ENCODE data around the gene SAP30L.

DNA sequence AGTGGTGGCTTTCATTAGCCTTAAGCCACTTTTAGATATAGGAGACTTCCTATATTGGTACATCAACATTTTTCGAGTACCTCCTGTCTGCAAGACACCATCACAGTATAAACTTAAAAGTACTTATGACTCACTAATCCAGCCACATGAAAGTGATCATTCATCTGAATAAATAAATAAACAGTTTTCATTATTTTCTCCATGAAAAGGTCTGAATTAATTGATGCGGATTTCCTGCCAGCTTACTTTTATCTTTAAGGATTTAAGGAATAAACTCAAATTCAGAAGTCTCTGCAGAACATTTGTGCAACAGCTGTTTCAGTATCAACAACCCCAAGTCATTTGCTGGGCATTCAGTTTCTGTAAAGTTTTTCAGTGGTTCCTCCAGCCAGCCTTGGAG is 4.0 kb downstream of the SAP30L start:
- TF ChIP-seq, protein P1, sequence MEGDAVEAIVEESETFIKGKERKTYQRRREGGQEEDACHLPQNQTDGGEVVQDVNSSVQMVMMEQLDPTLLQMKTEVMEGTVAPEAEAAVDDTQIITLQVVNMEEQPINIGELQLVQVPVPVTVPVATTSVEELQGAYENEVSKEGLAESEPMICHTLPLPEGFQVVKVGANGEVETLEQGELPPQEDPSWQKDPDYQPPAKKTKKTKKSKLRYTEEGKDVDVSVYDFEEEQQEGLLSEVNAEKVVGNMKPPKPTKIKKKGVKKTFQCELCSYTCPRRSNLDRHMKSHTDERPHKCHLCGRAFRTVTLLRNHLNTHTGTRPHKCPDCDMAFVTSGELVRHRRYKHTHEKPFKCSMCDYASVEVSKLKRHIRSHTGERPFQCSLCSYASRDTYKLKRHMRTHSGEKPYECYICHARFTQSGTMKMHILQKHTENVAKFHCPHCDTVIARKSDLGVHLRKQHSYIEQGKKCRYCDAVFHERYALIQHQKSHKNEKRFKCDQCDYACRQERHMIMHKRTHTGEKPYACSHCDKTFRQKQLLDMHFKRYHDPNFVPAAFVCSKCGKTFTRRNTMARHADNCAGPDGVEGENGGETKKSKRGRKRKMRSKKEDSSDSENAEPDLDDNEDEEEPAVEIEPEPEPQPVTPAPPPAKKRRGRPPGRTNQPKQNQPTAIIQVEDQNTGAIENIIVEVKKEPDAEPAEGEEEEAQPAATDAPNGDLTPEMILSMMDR (conservative IDR thresholded peaks at IDR 0.05; ENCODE audit: low read depth in 2 of 2): no peak
- no peak for TF ChIP-seq JUNB (IDR thresholded peaks at IDR 0.05; ENCODE audit: unreplicated experiment)
- no peak for TF ChIP-seq EZH2 (IDR thresholded peaks at IDR 0.05; ENCODE audit: low read depth, unreplicated experiment)
